AG04450 (cell line): ENCODE results near the gene LRRK1. TPM values are rescaled to one million over a fixed set of nuclear protein-coding genes. Genes with fewer than 3 reads are reported as not detected.

Experiments
- CTCF ChIA-PET: fragments of 300-600, 350-600 bp; formaldehyde crosslinking; extraction: SDS; loops from one replicate; lab custom pipeline; 2022; ENCODE audit warnings: antibody characterized with exemption, inconsistent platforms; lab: Charles Lee
- POLR2A ChIA-PET: fragments of 350-600 bp; formaldehyde crosslinking; extraction: SDS; loops from one replicate; lab custom pipeline; 2021; ENCODE audit warnings: antibody characterized with exemption, inconsistent platforms; lab: Yijun Ruan, JAX
- DNase-seq: peaks from one replicate; pipeline ENCODE4 v3.0.0-alpha.2; 2011; ENCODE audit warnings: low read depth, low spot score
- H3K27ac ChIP-seq: one replicate; pipeline ENCODE4 v1.5.1; 2012; ENCODE audit warnings: low read depth, low read length, control low read depth
- H3K27me3 ChIP-seq: one replicate; pipeline ENCODE4 v1.6.0; 2012; ENCODE audit warnings: low read length; ENCODE audit not compliant: control insufficient read depth, insufficient read depth
- H3K4me3 ChIP-seq: 2 replicates; pipeline ENCODE4 v1.5.1; 2011; ENCODE audit warnings: mild to moderate bottlenecking, low read depth, low read length, control low read depth
- H3K9me3 ChIP-seq: 2 replicates; pipeline ENCODE4 v1.5.1; 2012; ENCODE audit warnings: low read length; ENCODE audit not compliant: control insufficient read depth, insufficient read depth
- CTCF ChIP-seq: IDR thresholded peaks from 2 replicates; pipeline ENCODE4 v1.5.1; 2011; ENCODE audit warnings: low read depth, low read length, control low read depth, inconsistent platforms
- polyA plus RNA-seq: library from polyadenylated mRNA; depleted of rRNA; stranded (reverse); fragments of >200 nt; gene quantifications from 2 replicates; pipeline ENCODE4 v1.2.3, GENCODE V29; 2011

Gene LRRK1
- polyA plus RNA-seq, 1 experiment, result 5.6 TPM

GRCh38 chr15:100880139-100880896, 38.8 kb upstream of the LRRK1 start:
- no peak for DNase-seq
- Histone ChIP-seq H3K9me3 (peaks cover 9% of the 10 kb centered on the region; the same call in 1 of the 2 replicates), H3K27ac (no peak overlapping the region), H3K27me3 (peaks cover 30% of the 10 kb centered on the region), H3K4me3 (peak overlapping the region; percentile 58)
- ChIA-PET CTCF (interaction anchor here (6.2 kb wide), 1 partner anchor 127 kb away, joined by 45 read pairs; no protein-coding TSS in a partner anchor), POLR2A (interaction anchor here (0.9 kb wide), 1 partner anchor 158 kb away, joined by 3 read pairs; no protein-coding TSS in a partner anchor)
- no peak for TF ChIP-seq CTCF

GRCh38 chr15:100880897-100881242, 38.3 kb upstream of the LRRK1 start:
- Histone ChIP-seq H3K9me3 (peaks cover 9% of the 10 kb centered on the region; the same call in 1 of the 2 replicates), H3K27ac (no peak overlapping the region), H3K27me3 (peaks cover 30% of the 10 kb centered on the region), H3K4me3 (peak overlapping the region; percentile 58)
- no peak for DNase-seq
- ChIA-PET CTCF (no interaction called here), POLR2A (no interaction called here)
- TF ChIP-seq CTCF, result no peak

GRCh38 chr15:100881573-100882336, 37.4 kb upstream of the LRRK1 start:
- ChIA-PET POLR2A (no interaction called here), CTCF (interaction anchor here (1.0 kb wide), 1 partner anchor 9 kb away, joined by 4 read pairs; no protein-coding TSS in a partner anchor)
- no peak for DNase-seq
- H3K27ac ChIP-seq, result no peak overlapping the region
- no peak for TF ChIP-seq CTCF
- H3K9me3 ChIP-seq, result peaks cover 9% of the 10 kb centered on the region; the same call in 1 of the 2 replicates
- H3K4me3 ChIP-seq, result 0 out of 2 replicates have a peak overlapping the region, but pooled peaks have one; percentile 4
- H3K27me3 ChIP-seq, result peaks cover 26% of the 10 kb centered on the region

GRCh38 chr15:100885116-100885515, 34.0 kb upstream of the LRRK1 start:
- Histone ChIP-seq H3K4me3 (no peak overlapping the region), H3K9me3 (peaks cover 9% of the 10 kb centered on the region; the same call in 1 of the 2 replicates), H3K27me3 (peaks cover 21% of the 10 kb centered on the region), H3K27ac (no peak overlapping the region)
- POLR2A ChIA-PET, result interaction anchor here (0.5 to 0.7 kb wide), 2 partner anchors 74 to 175 kb away, joined by 3 to 6 read pairs; no protein-coding TSS in a partner anchor
- TF ChIP-seq CTCF, result no peak
- no peak for DNase-seq
- CTCF ChIA-PET, result interaction anchor here (1.2 to 1.4 kb wide), 2 partner anchors 12 to 258 kb away, joined by 3 to 4 read pairs; no protein-coding TSS in a partner anchor
